ENCODE results near the gene SEC61A1.

DNA sequence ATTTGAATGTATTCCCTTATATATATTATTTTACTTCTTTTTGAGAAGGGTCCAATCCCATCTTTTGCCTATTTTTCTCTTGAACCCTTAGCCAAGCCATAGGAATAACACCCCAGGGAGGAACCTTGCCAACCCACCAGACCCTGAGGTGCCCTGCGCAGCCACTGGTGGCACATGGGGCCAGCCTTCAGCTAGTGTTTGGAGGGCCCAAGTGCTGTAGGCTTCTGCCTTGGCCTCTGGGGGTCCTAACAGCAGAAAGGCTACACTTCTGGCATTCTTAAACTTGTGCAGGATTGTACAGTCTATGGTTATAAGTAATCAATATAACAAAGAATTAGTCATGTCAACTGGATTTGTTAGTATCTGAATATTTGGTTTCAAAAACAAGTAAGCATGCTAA is 36.9 kb downstream of the SEC61A1 start:
- no peak for TF ChIP-seq ZNF70 (CRISPR knock-in tag; IDR thresholded peaks at IDR 0.05)
- no peak for TF ChIP-seq RARB (CRISPR knock-in tag; IDR thresholded peaks at IDR 0.05)
- TF ChIP-seq, protein P1, sequence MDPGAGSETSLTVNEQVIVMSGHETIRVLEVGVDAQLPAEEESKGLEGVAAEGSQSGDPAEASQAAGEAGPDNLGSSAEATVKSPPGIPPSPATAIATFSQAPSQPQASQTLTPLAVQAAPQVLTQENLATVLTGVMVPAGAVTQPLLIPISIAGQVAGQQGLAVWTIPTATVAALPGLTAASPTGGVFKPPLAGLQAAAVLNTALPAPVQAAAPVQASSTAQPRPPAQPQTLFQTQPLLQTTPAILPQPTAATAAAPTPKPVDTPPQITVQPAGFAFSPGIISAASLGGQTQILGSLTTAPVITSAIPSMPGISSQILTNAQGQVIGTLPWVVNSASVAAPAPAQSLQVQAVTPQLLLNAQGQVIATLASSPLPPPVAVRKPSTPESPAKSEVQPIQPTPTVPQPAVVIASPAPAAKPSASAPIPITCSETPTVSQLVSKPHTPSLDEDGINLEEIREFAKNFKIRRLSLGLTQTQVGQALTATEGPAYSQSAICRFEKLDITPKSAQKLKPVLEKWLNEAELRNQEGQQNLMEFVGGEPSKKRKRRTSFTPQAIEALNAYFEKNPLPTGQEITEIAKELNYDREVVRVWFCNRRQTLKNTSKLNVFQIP (CRISPR knock-in tag; IDR thresholded peaks at IDR 0.05; ENCODE audit: borderline replicate concordance, low read depth): no peak
- no peak for TF ChIP-seq OSR1 (CRISPR knock-in tag; IDR thresholded peaks at IDR 0.05)
- no peak for TF ChIP-seq SNAI2 (CRISPR knock-in tag; IDR thresholded peaks at IDR 0.05)
- TF ChIP-seq, protein P2, sequence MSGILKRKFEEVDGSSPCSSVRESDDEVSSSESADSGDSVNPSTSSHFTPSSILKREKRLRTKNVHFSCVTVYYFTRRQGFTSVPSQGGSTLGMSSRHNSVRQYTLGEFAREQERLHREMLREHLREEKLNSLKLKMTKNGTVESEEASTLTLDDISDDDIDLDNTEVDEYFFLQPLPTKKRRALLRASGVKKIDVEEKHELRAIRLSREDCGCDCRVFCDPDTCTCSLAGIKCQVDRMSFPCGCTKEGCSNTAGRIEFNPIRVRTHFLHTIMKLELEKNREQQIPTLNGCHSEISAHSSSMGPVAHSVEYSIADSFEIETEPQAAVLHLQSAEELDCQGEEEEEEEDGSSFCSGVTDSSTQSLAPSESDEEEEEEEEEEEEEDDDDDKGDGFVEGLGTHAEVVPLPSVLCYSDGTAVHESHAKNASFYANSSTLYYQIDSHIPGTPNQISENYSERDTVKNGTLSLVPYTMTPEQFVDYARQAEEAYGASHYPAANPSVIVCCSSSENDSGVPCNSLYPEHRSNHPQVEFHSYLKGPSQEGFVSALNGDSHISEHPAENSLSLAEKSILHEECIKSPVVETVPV (CRISPR knock-in tag; IDR thresholded peaks at IDR 0.05): no peak
- TF ChIP-seq BACH2 (CRISPR knock-in tag; IDR thresholded peaks at IDR 0.05; ENCODE audit: borderline replicate concordance): no peak

All from SK-N-SH treated with all-trans-retinoic acid at 6 μM for 48 hours (cell line).